ENCODE measurements around the gene MICB.
A peak's percentile ranks its signal among the peaks of the same experiment; 100 is the strongest.

MICB gene

DNA sequence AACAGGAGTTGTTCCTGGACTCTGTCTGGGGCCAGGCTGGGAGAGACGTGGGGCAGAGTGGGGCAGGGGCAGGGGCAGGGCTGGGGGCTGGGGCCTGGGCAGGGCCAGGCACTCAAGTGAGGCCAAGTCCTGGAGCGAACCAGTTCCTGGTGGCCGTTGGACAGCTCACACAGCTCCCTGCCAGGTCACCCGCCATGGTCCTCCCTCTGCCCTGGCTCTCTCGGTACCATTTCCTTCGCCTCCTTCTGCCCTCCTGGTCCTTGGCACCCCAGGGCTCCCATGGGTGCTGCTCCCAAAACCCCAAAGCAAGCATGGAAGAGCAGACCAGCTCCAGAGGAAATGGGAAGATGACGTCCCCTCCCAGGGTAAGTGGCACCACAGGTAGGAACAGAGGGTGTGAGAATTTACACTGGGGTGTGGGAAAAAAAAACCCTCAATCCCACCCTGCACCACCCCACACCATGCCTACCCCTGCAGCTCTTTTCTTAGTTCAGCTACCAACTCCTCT is 30.9 kb downstream of the MICB start, which contains the start of gene MCCD1 (continued):
- TF ChIP-seq, protein P1, sequence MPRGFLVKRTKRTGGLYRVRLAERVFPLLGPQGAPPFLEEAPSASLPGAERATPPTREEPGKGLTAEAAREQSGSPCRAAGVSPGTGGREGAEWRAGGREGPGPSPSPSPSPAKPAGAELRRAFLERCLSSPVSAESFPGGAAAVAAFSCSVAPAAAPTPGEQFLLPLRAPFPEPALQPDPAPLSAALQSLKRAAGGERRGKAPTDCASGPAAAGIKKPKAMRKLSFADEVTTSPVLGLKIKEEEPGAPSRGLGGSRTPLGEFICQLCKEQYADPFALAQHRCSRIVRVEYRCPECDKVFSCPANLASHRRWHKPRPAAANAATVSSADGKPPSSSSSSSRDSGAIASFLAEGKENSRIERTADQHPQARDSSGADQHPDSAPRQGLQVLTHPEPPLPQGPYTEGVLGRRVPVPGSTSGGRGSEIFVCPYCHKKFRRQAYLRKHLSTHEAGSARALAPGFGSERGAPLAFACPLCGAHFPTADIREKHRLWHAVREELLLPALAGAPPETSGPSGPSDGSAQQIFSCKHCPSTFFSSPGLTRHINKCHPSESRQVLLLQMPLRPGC (tag by site-specific recombination; IDR thresholded peaks at IDR 0.05) = no peak
- TF ChIP-seq MEIS1 (CRISPR knock-in tag; IDR thresholded peaks at IDR 0.05; ENCODE audit: borderline replicate concordance) = no peak
- TF ChIP-seq TRIM28 (IDR thresholded peaks at IDR 0.05; ENCODE audit: borderline replicate concordance, low read length) = no peak
- no peak for TF ChIP-seq ZNF155 (tag by site-specific recombination; IDR thresholded peaks at IDR 0.05)
- no peak for TF ChIP-seq AEBP2 (tag by site-specific recombination; IDR thresholded peaks at IDR 0.05; ENCODE audit: borderline replicate concordance)
- TF ChIP-seq PRDM2 (tag by site-specific recombination; IDR thresholded peaks at IDR 0.05; ENCODE audit: borderline replicate concordance) = no peak
- TF ChIP-seq ZNF423 (tag by site-specific recombination; IDR thresholded peaks at IDR 0.05) = peak; percentile 93
- no peak for TF ChIP-seq ZNF776 (tag by site-specific recombination; IDR thresholded peaks at IDR 0.05; ENCODE audit: borderline replicate concordance)
- 0 out of 2 replicates have a peak, but pooled peaks have one; percentile 9 for TF ChIP-seq ZBTB20 (tag by site-specific recombination; IDR thresholded peaks at IDR 0.05)
- no peak for TF ChIP-seq ZNF548 (tag by site-specific recombination; IDR thresholded peaks at IDR 0.05)
- TF ChIP-seq ZXDB (tag by site-specific recombination; IDR thresholded peaks at IDR 0.05) = no peak
- no peak for TF ChIP-seq ZNF214 (tag by site-specific recombination; IDR thresholded peaks at IDR 0.05; ENCODE audit: borderline replicate concordance)
- TF ChIP-seq SETDB1 (IDR thresholded peaks at IDR 0.05; ENCODE audit: insufficient read length, low read length) = no peak
- TF ChIP-seq PRDM10 (tag by site-specific recombination; IDR thresholded peaks at IDR 0.05) = peak; percentile 50; the same call in 1 of the 2 replicates
- TF ChIP-seq PRDM4 (tag by site-specific recombination; IDR thresholded peaks at IDR 0.05) = no peak
- TF ChIP-seq ZNF626 (tag by site-specific recombination; IDR thresholded peaks at IDR 0.05) = no peak
- no peak for TF ChIP-seq ZFP37 (tag by site-specific recombination; IDR thresholded peaks at IDR 0.05)
- TF ChIP-seq GLIS2 (tag by site-specific recombination; IDR thresholded peaks at IDR 0.05) = peak; percentile 76
- no peak for TF ChIP-seq ZNF518A (tag by site-specific recombination; conservative IDR thresholded peaks at IDR 0.05; ENCODE audit: low read depth)
